Neural cell (in vitro differentiated cells): ENCODE data around the gene GHRL. TPM values are rescaled to one million over a fixed set of nuclear protein-coding genes. Genes with fewer than 3 reads are reported as not detected.

ENCODE experiments used
- H2AFZ ChIP-seq: fragments of 200-600, 300-800 bp; sonication (generic), shearing (Covaris generic); 2 replicates; pipeline ENCODE4 v1.6.0; 2014; ENCODE audit warnings: low read depth, mild to moderate bottlenecking, antibody characterized with exemption, low read length, moderate library complexity
- H3F3A ChIP-seq: fragments of 200-600 bp; shearing (Covaris generic); 2 replicates; pipeline ENCODE4 v1.6.1; 2016; ENCODE audit warnings: mild to moderate bottlenecking, moderate library complexity, mixed read lengths, antibody characterized with exemption, low read length; ENCODE audit not compliant: insufficient read depth, poor library complexity, severe bottlenecking
- H3K27ac ChIP-seq: fragments of 200-600, 300-800 bp; sonication (generic), shearing (Covaris generic); 2 replicates; pipeline ENCODE4 v1.5.1; 2014; ENCODE audit warnings: mild to moderate bottlenecking, low read length, moderate library complexity
- H3K27me3 ChIP-seq: fragments of 300-800, 200-600 bp; sonication (generic), shearing (Covaris generic); 2 replicates; pipeline ENCODE4 v1.6.0; 2014; ENCODE audit warnings: mild to moderate bottlenecking, low read depth, low read length, moderate library complexity; ENCODE audit not compliant: insufficient read depth
- H3K36me3 ChIP-seq: fragments of 300-800, 200-600 bp; sonication (generic), shearing (Covaris generic); 2 replicates; pipeline ENCODE4 v1.5.1; 2014; ENCODE audit warnings: mild to moderate bottlenecking, antibody characterized with exemption, low read length, moderate library complexity; ENCODE audit not compliant: insufficient read depth
- H3K4me2 ChIP-seq: fragments of 300-800, 200-600 bp; sonication (generic), shearing (Covaris generic); 2 replicates; pipeline ENCODE4 v1.6.0; 2014; ENCODE audit warnings: mild to moderate bottlenecking, low read length
- H3K4me3 ChIP-seq: fragments of 300-800, 200-600 bp; sonication (generic), shearing (Covaris generic); 2 replicates; pipeline ENCODE4 v1.5.1; 2014; ENCODE audit warnings: mild to moderate bottlenecking, low read length, moderate library complexity
- H3K79me2 ChIP-seq: fragments of 200-600 bp; shearing (Covaris generic); replicated peaks from 2 replicates; pipeline ENCODE4 v1.6.0; 2014; ENCODE audit warnings: mild to moderate bottlenecking, low read length, moderate library complexity; ENCODE audit not compliant: insufficient read depth
- H3K9ac ChIP-seq: fragments of 300-800, 200-600 bp; sonication (generic), shearing (Covaris generic); 2 replicates; pipeline ENCODE4 v1.6.1; 2016; ENCODE audit warnings: mild to moderate bottlenecking, low read length, mixed read lengths
- H3K9me2 ChIP-seq: fragments of 200-600 bp; shearing (Covaris generic); 2 replicates; pipeline ENCODE4 v1.6.1; 2016; ENCODE audit warnings: mild to moderate bottlenecking, low read length, mixed read lengths; ENCODE audit not compliant: insufficient read depth
- H3K9me3 ChIP-seq: fragments of 200-600, 300-800 bp; sonication (generic), shearing (Covaris generic); 2 replicates; pipeline ENCODE4 v1.6.1; 2016; ENCODE audit warnings: mild to moderate bottlenecking, mixed run types, low read length, moderate library complexity, mixed read lengths
- H4K20me1 ChIP-seq: fragments of 200-600 bp; shearing (Covaris generic); 2 replicates; pipeline ENCODE4 v1.6.1; 2016; ENCODE audit warnings: mild to moderate bottlenecking, mixed run types; ENCODE audit not compliant: insufficient read depth
- EP300 ChIP-seq: fragments of 450-650 bp; conservative IDR thresholded peaks from 2 replicates; pipeline ENCODE4 v1.6.1; 2014; ENCODE audit warnings: antibody characterized with exemption, mild to moderate bottlenecking, moderate library complexity; ENCODE audit not compliant: poor library complexity, severe bottlenecking
- EZH2 ChIP-seq: fragments of 200-600, 300-800 bp; shearing (Covaris generic), sonication (generic); IDR thresholded peaks from 2 replicates; pipeline ENCODE4 v1.6.1; 2014; ENCODE audit warnings: antibody characterized with exemption, low read length, borderline replicate concordance, mild to moderate bottlenecking; ENCODE audit not compliant: insufficient read depth, poor library complexity, severe bottlenecking
- MXI1 ChIP-seq: fragments of 450-650 bp; conservative IDR thresholded peaks from 2 replicates; pipeline ENCODE4 v1.6.1; 2014; ENCODE audit warnings: antibody characterized with exemption, mild to moderate bottlenecking; ENCODE audit not compliant: poor library complexity, severe bottlenecking
- POLR2AphosphoS5 ChIP-seq: IDR thresholded peaks from 2 replicates; pipeline ENCODE4 v1.6.1; 2012
- RAD21 ChIP-seq: fragments of 450-650 bp; conservative IDR thresholded peaks from 2 replicates; pipeline ENCODE4 v1.6.1; 2014; ENCODE audit warnings: antibody characterized with exemption, mild to moderate bottlenecking, moderate library complexity
- REST ChIP-seq: IDR thresholded peaks from 2 replicates; pipeline ENCODE4 v1.6.1; 2012; ENCODE audit warnings: borderline replicate concordance
- SMC3 ChIP-seq: fragments of 450-650 bp; conservative IDR thresholded peaks from 2 replicates; pipeline ENCODE4 v1.6.1; 2014; ENCODE audit warnings: antibody characterized with exemption, mild to moderate bottlenecking, moderate library complexity; ENCODE audit not compliant: poor library complexity
- TAF1 ChIP-seq: IDR thresholded peaks from 2 replicates; pipeline ENCODE4 v1.6.1; 2012; ENCODE audit warnings: low read depth
- polyA plus RNA-seq: library from polyadenylated mRNA; depleted of rRNA; stranded (reverse); fragments of >200 nt; gene quantifications from 2 replicates; pipeline ENCODE4 v1.2.3, GENCODE V29; 2014
- TF ChIP-seq, protein P1 (sequence below): fragments of 450-650 bp; IDR thresholded peaks from 2 replicates; pipeline ENCODE4 v1.5.1; 2014; ENCODE audit warnings: antibody characterized with exemption, mild to moderate bottlenecking, moderate library complexity; ENCODE audit not compliant: poor library complexity, severe bottlenecking

GHRL gene
- polyA plus RNA-seq, 1 donor from 2014 or later: 2.8 TPM

GRCh38 chr3:10247679-10248183, 45.0 kb downstream of the GHRL start:
- H3F3A ChIP-seq: no peaks in the 10 kb centered on the region
- H3K27me3 ChIP-seq: no peaks in the 10 kb centered on the region
- no peak overlapping the region for H3K27ac ChIP-seq
- no peaks in the 10 kb centered on the region for H3K9me2 ChIP-seq
- H3K4me3 ChIP-seq: peak overlapping the region; percentile 88
- H3K79me2 ChIP-seq: peaks cover 15% of the 10 kb centered on the region
- H3K9ac ChIP-seq: no peak overlapping the region
- no peaks in the 10 kb centered on the region for H3K9me3 ChIP-seq
- H4K20me1 ChIP-seq: no peaks in the 10 kb centered on the region
- H3K36me3 ChIP-seq: no peaks in the 10 kb centered on the region
- H3K4me2 ChIP-seq: peak overlapping the region; percentile 12
- no peak overlapping the region for H2AFZ ChIP-seq
- TF ChIP-seq RAD21: no peak
- no peak for TF ChIP-seq POLR2AphosphoS5
- TF ChIP-seq EZH2: no peak
- TF ChIP-seq TAF1: no peak
- TF ChIP-seq SMC3: no peak
- no peak for TF ChIP-seq REST
- TF ChIP-seq, protein P1, sequence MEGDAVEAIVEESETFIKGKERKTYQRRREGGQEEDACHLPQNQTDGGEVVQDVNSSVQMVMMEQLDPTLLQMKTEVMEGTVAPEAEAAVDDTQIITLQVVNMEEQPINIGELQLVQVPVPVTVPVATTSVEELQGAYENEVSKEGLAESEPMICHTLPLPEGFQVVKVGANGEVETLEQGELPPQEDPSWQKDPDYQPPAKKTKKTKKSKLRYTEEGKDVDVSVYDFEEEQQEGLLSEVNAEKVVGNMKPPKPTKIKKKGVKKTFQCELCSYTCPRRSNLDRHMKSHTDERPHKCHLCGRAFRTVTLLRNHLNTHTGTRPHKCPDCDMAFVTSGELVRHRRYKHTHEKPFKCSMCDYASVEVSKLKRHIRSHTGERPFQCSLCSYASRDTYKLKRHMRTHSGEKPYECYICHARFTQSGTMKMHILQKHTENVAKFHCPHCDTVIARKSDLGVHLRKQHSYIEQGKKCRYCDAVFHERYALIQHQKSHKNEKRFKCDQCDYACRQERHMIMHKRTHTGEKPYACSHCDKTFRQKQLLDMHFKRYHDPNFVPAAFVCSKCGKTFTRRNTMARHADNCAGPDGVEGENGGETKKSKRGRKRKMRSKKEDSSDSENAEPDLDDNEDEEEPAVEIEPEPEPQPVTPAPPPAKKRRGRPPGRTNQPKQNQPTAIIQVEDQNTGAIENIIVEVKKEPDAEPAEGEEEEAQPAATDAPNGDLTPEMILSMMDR: no peak
- TF ChIP-seq EP300: no peak
- TF ChIP-seq MXI1: no peak

- H3K4me2 ChIP-seq: no peak overlapping the region
- no peaks in the 10 kb centered on the region for H3K9me2 ChIP-seq
- no peak overlapping the region for H3K9ac ChIP-seq
- no peaks in the 10 kb centered on the region for H3F3A ChIP-seq
- H3K9me3 ChIP-seq: no peaks in the 10 kb centered on the region
- H4K20me1 ChIP-seq: no peaks in the 10 kb centered on the region
- peaks cover 7% of the 10 kb centered on the region for H3K79me2 ChIP-seq
- H3K27me3 ChIP-seq: no peaks in the 10 kb centered on the region
- no peaks in the 10 kb centered on the region for H3K36me3 ChIP-seq
- no peak overlapping the region for H2AFZ ChIP-seq
- TF ChIP-seq SMC3 (no peak), MXI1 (no peak), POLR2AphosphoS5 (no peak), EZH2 (no peak), REST (no peak), EP300 (no peak), RAD21 (no peak), TAF1 (no peak)
- TF ChIP-seq, protein P1: no peak
- H3K4me3 ChIP-seq: no peak overlapping the region
- H3K27ac ChIP-seq: no peak overlapping the region
These were observed 47.5 kb downstream of the GHRL start for GRCh38 chr3:10245081-10245712.
